Measurements from ENCODE around the gene GPR33.
"Not testable (repeated sequence)": the region's sequence is repeated elsewhere in the genome, so short reads cannot be mapped to it uniquely, and the experiment has no call there.

Gene GPR33

GRCh38 chr14:31445703-31446102 lies 42.1 kb downstream of the GPR33 start:
- no peak for TF ChIP-seq CTCF (IDR thresholded peaks at IDR 0.05)
- DNase-seq (ENCODE audit: low spot score): no peak
- H3K4me3 ChIP-seq: no peak overlapping the region
- no peak overlapping the region for H3K27ac ChIP-seq

- no peak for TF ChIP-seq CTCF (IDR thresholded peaks at IDR 0.05)
- Histone ChIP-seq H3K27ac (peak overlapping the region; percentile 55 to 76), H3K4me3 (no peak overlapping the region)
- no peak for DNase-seq (ENCODE audit: low spot score)
Observed at GRCh38 chr14:31442284-31442683, 45.6 kb downstream of the GPR33 start.

GRCh38 chr14:31441273-31442111 lies 46.3 kb downstream of the GPR33 start:
- H3K4me3 ChIP-seq: no peak overlapping the region
- H3K27ac ChIP-seq: peak overlapping the region; percentile 55 to 76
- no peak for DNase-seq (ENCODE audit: low spot score)
- TF ChIP-seq CTCF (IDR thresholded peaks at IDR 0.05): no peak

- Histone ChIP-seq H3K27ac (no peak overlapping the region), H3K4me3 (no peak overlapping the region)
- TF ChIP-seq CTCF (IDR thresholded peaks at IDR 0.05): no peak
- DNase-seq (ENCODE audit: low spot score): no peak
Observed at GRCh38 chr14:31440280-31440679, 47.6 kb downstream of the GPR33 start.

- TF ChIP-seq CTCF (IDR thresholded peaks at IDR 0.05): no peak
- Histone ChIP-seq H3K4me3 (no peak overlapping the region), H3K27ac (no peak overlapping the region)
- DNase-seq (ENCODE audit: low spot score): no peak
Observed at GRCh38 chr14:31439561-31439960, 48.3 kb downstream of the GPR33 start.

- not testable (repeated sequence) for H3K4me3 ChIP-seq; H3K27ac ChIP-seq; DNase-seq (ENCODE audit: low spot score)
Observed at GRCh38 chr14:31437045-31437691, 50.7 kb downstream of the GPR33 start.

- H3K27ac ChIP-seq: peak overlapping the region in 1 of 2 donors; percentile 28
- no peak overlapping the region for H3K4me3 ChIP-seq
- no peak for TF ChIP-seq CTCF (IDR thresholded peaks at IDR 0.05)
- DNase-seq (ENCODE audit: low spot score): no peak
Observed at GRCh38 chr14:31435276-31435675, 52.6 kb downstream of the GPR33 start.

All from coronary artery (tissue), 2 donors.